Erythroblast (primary cell): Measurements from ENCODE around the gene STXBP3.

Source experiments
- GATA1 ChIP-seq: IDR thresholded peaks from 2 replicates; pipeline ENCODE4 v1.6.1; 2011; ENCODE audit warnings: low read depth, mild to moderate bottlenecking, control low read depth, low read length, moderate library complexity
- POLR2A ChIP-seq: IDR thresholded peaks from 2 replicates; pipeline ENCODE4 v1.6.1; 2011; ENCODE audit warnings: mild to moderate bottlenecking, low read length

DNA sequence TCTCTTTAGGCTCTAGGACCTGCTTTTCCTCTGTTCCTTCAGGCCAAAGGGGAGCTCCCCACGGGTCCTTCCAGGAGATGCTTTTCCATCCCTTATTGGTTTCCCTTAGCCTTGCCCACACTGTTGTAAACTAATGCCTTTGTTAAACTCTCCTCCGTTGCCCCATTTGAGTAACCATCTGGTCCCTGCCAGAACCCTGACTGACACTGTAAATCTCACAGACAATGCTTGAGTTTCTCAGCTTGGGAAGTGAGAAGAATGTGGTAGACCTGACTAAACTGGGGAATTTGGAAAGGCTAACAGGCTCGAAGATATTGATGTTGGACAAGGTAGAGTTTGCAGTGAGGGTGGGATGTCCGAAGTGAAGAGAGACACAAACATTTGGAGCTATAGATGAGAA lies 99.0 kb downstream of the STXBP3 start:
- TF ChIP-seq POLR2A (no peak), GATA1 (no peak)
